Transverse colon (tissue), 4 donors: ENCODE measurements around the gene MYRF. TPM values are rescaled to one million over a fixed set of nuclear protein-coding genes. Genes with fewer than 3 reads are reported as not detected.

Source experiments
- DNase-seq: peaks from one replicate; pipeline ENCODE4 v3.0.0-alpha.2; 2019
- H3K27ac ChIP-seq, 4 donors: fragments of 200-600 bp; sonication (generic); 2 replicates each; pipeline ENCODE4 v1.5.1; 2016 to 2018; ENCODE audit warnings: inconsistent platforms in 4 of 4
- H3K27me3 ChIP-seq: fragments of 200-600 bp; sonication (generic); 2 replicates; pipeline ENCODE4 v1.5.1; 2017; ENCODE audit warnings: inconsistent platforms
- H3K36me3 ChIP-seq, 4 donors: fragments of 200-600 bp; sonication (generic); 2 replicates each; pipeline ENCODE4 v1.5.1; 2017 to 2019; ENCODE audit warnings: inconsistent platforms in 4 of 4
- H3K4me1 ChIP-seq, 4 donors: fragments of 200-600 bp; sonication (generic); 2 replicates each; pipeline ENCODE4 v1.5.1; 2017 to 2020; ENCODE audit warnings: inconsistent platforms in 4 of 4
- H3K4me3 ChIP-seq, 4 donors: fragments of 200-600 bp; sonication (generic); 1 replicate in 1 of 4; 2 replicates in 3 of 4; pipeline versions ENCODE4 v1.5.1 to v1.6.1; 2017 to 2019; ENCODE audit warnings: inconsistent platforms in 4 of 4
- H3K9me3 ChIP-seq, 2 donors: fragments of 200-600 bp; sonication (generic); 2 replicates each; pipeline ENCODE4 v1.5.1; 2017 to 2019; ENCODE audit warnings: inconsistent platforms in 2 of 2
- CTCF ChIP-seq, 5 experiments: fragments of 200-600 bp in 3 of 5; fragments of 450-650 bp in 2 of 5; sonication (generic) in 3 of 5; IDR thresholded peaks; 1 replicate in 2 of 5; 2 replicates in 3 of 5; pipeline ENCODE4 v1.5.1; 2016 to 2017; ENCODE audit warnings: antibody characterized with exemption in 5 of 5, inconsistent platforms in 3 of 5, mild to moderate bottlenecking in 2 of 5, moderate library complexity in 1 of 5
- EP300 ChIP-seq: sonication (generic); formaldehyde crosslinking; IDR thresholded peaks from one replicate; pipeline ENCODE4 v1.6.1; 2017; ENCODE audit warnings: antibody characterized with exemption, low read depth
- POLR2A ChIP-seq: fragments of 450-650 bp; IDR thresholded peaks from one replicate; pipeline ENCODE4 v1.6.1; 2016; ENCODE audit warnings: antibody characterized with exemption, mild to moderate bottlenecking, moderate library complexity
- POLR2AphosphoS5 ChIP-seq, 3 donors: sonication (generic); formaldehyde crosslinking; IDR thresholded peaks; one replicate each; pipeline ENCODE4 v1.6.1; 2016; ENCODE audit warnings: antibody characterized with exemption in 3 of 3
- WGBS, 2 donors: methylation state at CpG; one replicate each; pipeline ENCODE4 v1.1.5; 2018; ENCODE audit warnings: low coverage in 1 of 2; 5-methylcytosine and 5-hydroxymethylcytosine counted together
- in situ Hi-C, 4 donors: fragments of 200-750 bp; cut with MboI; loops; one replicate each; pipeline versions ENCODE4 v1.15.0 to v1.15.1; 2017; ENCODE audit warnings: low sequenced_read_pairs in 3 of 4, low pct_ligation_motif_present in 1 of 4, low pct_unique_long_range_greater_than_20kb in 1 of 4
- intact Hi-C: fragments of 100-400 bp; cut with DNase I; formaldehyde crosslinking; loops from one replicate; pipeline ENCODE4 v1.15.1; 2023; ENCODE audit warnings: low total_unique reads
- total RNA-seq, 4 donors: library from RNA; depleted of rRNA; stranded (reverse); fragments of >200 nt; gene quantifications; one replicate each; pipeline ENCODE4 v1.1.0, GENCODE V29; 2016

Gene MYRF
- total RNA-seq, 4 donors from 2014 or later = 2.0 to 14.2 (median 10.7) TPM

GRCh38 chr11:61769169-61769920 lies 16.9 kb downstream of the MYRF start:
- no peak for DNase-seq
- WGBS, 2 donors = 76% methylated on average over 30 of the region's 33 CpGs; no CpG with 5 or more reads in 1 of the 2 donors
- Histone ChIP-seq H3K9me3 (no peaks in the 10 kb centered on the region), H3K27ac (no peak overlapping the region), H3K4me1 (peaks cover 0 to 3% (median 0%) of the 10 kb centered on the region in 4 donors), H3K36me3 (no peaks in the 10 kb centered on the region), H3K4me3 (no peak overlapping the region), H3K27me3 (no peaks in the 10 kb centered on the region)
- no peak for TF ChIP-seq EP300
- intact Hi-C loops = no loop called here
- in situ Hi-C loops = no loop called here

GRCh38 chr11:61769946-61770683 lies 17.7 kb downstream of the MYRF start:
- Histone ChIP-seq H3K9me3 (no peaks in the 10 kb centered on the region), H3K27ac (no peak overlapping the region), H3K4me3 (no peak overlapping the region), H3K36me3 (no peaks in the 10 kb centered on the region), H3K27me3 (no peaks in the 10 kb centered on the region), H3K4me1 (peaks cover 0 to 3% (median 0%) of the 10 kb centered on the region in 4 donors)
- in situ Hi-C loops = no loop called here
- TF ChIP-seq POLR2AphosphoS5 (IDR thresholded peaks at IDR 0.05) (no peak), CTCF (IDR thresholded peaks at IDR 0.05) (no peak), POLR2A (no peak), EP300 (no peak)
- WGBS, 2 donors = 94% methylated on average over 19 of the region's 20 CpGs; no CpG with 5 or more reads in 1 of the 2 donors
- intact Hi-C loops = no loop called here
- DNase-seq = no peak

- H3K4me1 ChIP-seq = peaks cover 0 to 3% (median 0%) of the 10 kb centered on the region in 4 donors
- DNase-seq = no peak
- TF ChIP-seq POLR2A (no peak), EP300 (no peak), POLR2AphosphoS5 (IDR thresholded peaks at IDR 0.05) (no peak), CTCF (IDR thresholded peaks at IDR 0.05) (no peak)
- H3K27ac ChIP-seq = no peak overlapping the region
- intact Hi-C loops (no loop called here), in situ Hi-C loops (no loop called here)
- H3K36me3 ChIP-seq = no peaks in the 10 kb centered on the region
- no peaks in the 10 kb centered on the region for H3K9me3 ChIP-seq
- no peaks in the 10 kb centered on the region for H3K27me3 ChIP-seq
- 87 to 100% methylated on average over 1 to 15 of the region's 15 CpGs for WGBS, 2 donors
- no peak overlapping the region for H3K4me3 ChIP-seq
Observed at GRCh38 chr11:61771195-61771894, 18.9 kb downstream of the MYRF start.

- TF ChIP-seq CTCF (IDR thresholded peaks at IDR 0.05) (no peak), POLR2A (no peak), EP300 (no peak)
Observed at GRCh38 chr11:61771985-61772455, 19.6 kb downstream of the MYRF start.

More at GRCh38 chr11:61771985-61772455, 19.6 kb downstream of the MYRF start:
- Histone ChIP-seq H3K27me3 (no peaks in the 10 kb centered on the region), H3K9me3 (no peaks in the 10 kb centered on the region), H3K27ac (no peak overlapping the region), H3K4me3 (no peak overlapping the region), H3K4me1 (peaks cover 0 to 4% (median 0%) of the 10 kb centered on the region in 4 donors), H3K36me3 (no peaks in the 10 kb centered on the region)
- DNase-seq = no peak
- intact Hi-C loops (no loop called here), in situ Hi-C loops (no loop called here)
- WGBS, 2 donors = 68% methylated on average over 6 of the region's 7 CpGs; no CpG with 5 or more reads in 1 of the 2 donors
